HG02885 (cell line): ENCODE data around the gene KMT2E.
"Not testable (repeated sequence)": the region's sequence is repeated elsewhere in the genome, so short reads cannot be mapped to it uniquely, and the experiment has no call there.

Experiments used
- ATAC-seq: cut with Tn5 transposase; IDR thresholded peaks from one replicate; pipeline ENCODE4 v1.9.1; 2021; ENCODE audit warnings: mild to moderate bottlenecking; ENCODE audit not compliant: unreplicated experiment, poor library complexity

KMT2E gene

DNA sequence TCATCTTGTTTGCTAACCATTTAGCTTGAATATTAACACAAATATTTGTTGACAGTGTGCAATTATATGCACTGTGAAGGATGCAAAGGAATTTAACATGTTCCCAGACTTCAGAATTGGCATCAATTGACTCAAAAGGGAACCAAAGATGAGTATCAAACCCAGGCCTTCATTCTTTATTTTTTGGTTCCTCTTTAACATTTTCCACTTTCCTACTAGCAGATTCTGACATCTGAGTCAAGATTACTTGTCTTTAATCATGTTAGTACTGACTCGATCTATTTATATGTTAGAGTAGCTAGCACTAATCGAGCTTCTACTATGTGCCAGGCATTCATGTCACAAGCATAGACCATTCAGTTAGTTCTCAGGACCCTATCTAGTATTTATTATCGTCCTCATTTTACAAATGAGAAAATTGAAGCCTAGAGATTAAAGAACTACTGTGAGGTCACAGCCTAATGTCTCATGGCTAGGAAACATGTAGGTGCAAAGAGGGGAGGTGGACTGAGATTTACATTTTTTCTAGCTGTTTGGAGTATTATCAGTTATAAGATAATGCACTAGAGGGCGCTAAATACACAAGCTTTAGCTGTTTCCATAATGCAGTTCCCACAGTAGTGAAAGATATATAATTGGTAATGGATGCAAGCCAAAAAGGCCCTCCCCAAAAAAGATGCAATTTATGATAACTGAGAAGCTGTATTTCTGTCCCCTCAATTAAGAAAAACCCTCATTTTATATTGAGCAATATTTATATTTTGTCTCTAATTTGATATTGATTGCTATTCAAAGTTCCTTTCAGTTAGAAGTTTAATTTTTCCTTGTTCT, 32.9 kb upstream of the KMT2E start:
- ATAC-seq, result no peak

DNA sequence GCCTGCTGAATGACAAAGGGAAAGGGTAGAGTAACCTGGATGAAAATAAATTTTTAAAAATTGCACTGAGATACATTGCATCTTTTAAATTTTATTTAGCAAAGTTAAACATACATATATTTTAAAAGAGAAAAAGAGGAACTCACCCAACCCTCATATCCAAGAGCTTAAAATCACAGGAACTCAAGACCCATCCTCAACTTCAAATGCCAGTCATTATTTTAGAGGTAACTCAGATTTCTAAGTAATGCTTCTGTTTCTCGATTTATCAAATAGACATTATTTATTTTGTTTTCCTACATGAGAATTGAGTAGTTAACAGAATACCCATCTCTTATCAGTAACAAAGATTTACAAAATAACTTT, 32.4 kb upstream of the KMT2E start:
- no peak for ATAC-seq

DNA sequence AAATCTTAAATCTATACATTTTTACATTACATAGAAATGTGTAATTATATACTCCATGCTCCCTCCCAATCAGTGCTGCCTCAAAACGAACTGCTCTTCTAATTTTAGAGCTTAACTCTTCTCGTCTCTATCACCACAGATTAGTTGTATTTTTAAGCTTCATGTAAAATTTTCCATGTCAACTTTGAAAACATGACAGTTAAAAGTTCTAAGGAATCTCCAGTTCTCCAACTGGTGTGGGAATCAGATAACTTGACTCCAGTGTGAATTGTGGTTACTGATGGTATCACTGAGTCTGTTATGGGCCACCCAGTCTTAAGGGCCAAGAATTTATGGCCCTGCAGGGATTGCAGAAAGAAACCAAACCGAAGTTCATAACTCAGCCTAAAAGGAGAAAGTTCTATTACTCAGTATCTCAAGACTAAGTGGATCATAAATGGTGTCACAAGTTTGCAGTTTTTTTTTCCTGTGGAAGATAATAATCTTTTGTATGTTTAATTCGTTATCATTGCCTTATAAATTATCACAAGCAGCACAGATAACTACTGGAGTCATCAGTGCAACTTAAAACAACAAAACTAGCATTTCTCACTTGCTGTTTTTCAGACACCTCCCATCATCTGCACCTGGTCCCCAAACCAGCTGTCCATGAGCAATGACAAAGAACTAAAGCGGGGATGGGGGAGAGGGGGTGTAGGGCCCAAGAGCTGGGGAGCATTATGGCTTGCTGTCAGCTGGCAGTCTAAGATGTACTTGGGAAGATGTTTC, 31.5 kb upstream of the KMT2E start:
- ATAC-seq, result no peak

DNA sequence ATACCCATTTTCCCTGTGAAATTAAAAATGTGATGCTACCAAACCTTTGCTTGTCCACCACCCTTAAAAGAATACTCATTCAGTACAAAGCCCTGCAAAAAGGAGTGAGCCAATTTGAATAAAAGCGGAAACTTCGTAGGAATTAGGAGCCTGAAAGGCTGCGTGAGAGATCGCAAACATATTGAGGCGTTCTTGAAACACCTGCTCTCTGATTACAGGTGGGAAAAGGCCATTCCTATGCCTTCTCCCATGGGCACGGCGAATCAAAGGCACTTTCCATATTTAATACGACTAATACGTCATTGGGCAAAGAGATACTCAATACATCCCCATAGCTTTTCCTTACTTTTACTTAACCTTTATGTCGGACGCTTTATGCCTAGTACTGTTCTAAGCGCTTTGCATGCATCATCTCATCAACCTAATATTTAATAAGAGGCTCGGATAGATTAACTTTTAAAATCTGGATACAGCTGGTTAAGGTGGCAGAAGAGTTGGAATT, 30.9 kb upstream of the KMT2E start:
- ATAC-seq, result no peak

DNA sequence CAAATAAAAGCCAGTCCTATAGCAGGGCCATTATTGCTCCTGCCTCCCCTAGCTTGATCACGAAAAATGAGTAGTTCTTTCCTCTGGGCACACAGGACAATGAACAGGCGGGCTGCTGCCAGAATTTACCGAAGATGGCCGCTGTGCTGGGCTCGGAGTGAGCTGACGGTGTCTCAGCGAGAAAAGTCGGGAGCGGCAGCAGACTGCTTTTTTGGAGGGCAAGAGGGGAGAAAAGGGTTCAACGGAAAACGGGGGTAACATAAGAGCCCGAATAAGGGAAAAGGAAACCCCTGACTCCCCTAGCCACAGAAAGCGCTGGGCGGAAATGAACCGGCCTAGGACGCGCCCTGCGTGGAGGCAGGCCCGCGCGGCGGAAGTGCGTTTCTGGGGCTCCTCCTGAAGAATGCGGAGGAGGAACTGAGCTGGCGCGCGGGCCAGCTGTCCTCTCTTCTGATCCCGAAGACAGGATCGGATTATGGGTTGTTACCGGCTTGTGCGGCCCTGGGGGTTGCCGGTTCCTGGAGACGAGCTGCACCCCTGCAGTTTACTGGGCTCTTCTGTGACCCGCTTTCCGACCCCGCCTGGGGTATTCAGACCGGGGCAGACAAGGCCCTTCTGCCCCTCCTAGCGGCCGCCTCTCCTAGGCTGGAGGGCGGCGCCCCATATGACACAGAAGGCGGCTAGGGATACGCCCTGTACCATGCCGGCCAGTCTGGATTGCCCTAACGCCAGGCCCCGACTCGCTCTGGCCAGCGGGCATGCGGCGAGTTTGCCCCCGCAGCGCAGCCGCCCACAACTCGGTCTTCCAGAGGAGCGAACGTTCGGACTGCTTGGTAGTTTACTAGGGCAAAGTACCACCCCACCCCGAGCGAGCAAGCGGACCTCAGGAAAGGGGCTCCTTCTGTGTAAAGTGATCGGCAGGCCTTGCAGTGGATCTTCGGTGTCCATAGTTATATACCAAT, 30.1 kb upstream of the KMT2E start:
- ATAC-seq, result peak; percentile 92

DNA sequence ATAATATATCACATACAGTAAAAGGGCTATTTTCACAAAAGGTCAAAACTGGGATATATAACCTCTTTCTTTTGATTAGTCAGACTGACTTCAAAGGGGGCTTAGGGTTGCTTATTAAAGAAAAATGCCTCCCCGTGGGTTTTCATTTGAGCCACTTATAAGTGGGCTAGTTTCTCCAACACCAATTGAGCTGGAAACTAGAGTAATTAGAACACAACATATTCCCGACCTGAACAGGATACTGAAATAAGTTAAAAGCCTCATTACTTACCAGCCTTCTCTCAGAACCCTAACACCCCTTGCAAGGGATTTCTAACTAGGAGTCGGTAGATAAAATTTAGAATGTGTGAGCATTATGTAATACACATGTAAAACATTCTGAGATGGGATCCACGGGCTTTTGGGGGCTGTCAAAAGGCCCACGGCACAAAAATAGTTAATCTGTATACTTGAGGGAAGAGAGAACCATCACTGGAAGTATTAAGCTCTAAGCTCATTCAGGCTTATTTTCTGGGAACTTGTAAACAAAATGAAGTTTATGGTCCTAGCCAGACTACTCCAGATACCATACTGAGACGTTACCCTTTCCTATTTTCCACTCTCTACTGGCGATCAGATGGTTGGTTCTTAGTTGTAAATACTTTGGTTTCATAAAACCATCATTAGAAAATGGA, 29.3 kb upstream of the KMT2E start:
- no peak for ATAC-seq

DNA sequence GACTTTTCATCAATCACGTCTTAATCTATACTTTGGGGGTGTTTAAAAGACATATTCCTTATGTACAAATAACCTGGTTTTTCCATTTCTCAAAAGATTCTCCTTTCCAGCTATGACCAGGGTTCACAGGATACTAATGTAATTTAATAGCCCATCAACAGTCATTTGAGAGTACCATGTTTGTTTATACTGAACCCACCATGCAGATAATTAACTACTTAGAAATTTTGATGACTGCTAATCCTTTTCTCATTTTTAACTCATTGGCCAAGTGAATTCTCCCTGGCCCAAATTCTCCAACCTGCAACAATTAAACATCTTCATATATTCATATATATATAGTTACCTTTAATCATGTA, 28.8 kb upstream of the KMT2E start:
- ATAC-seq, result no peak

DNA sequence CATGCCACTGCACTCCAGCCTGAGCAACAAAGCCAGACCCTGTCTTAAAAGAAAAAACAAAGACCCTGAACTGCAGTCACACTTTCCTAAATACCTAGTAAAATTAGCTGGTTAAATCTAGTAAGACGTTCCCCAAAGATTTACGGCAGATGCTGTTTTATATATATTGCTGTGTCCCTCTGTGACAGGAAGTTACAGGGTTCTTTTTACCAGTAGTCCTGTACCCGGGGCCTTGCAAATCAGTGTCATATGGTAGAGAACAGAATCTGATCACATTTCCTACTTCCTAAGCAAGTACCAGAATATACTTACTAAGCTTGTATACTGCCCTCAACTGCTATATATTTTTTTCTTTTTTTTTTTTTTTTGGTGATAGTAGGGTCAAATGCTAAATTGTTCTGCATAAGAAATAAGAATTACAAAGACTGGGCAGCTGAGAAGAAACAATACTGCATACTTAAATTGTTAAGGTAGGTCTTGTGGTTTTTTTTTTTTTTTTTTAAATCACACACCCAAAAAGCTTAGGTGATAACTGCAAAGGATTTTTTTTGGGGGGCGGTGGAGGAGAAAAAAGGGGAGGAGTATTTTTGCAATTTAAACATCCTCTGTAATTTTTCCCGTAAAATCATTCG, 27.3 kb upstream of the KMT2E start:
- no peak for ATAC-seq

DNA sequence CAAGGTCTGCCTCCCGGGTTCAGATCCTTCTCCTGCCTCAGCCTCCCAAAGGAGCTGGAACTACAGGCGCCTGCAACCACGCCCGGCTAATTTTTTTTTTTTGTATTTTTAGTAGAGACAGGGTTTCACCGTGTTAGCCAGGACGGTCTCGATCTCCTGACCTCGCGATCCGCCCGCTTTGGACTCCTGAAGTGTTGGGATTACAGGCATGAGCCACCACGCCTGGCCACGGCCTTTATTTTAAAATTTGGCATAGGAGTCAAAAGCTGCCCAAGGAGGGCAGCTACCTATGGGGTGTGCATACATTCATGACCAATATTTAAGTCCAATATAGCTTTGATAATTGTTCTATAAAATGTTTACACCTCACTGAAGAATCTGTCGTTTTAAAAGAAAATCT, 26.6 kb upstream of the KMT2E start:
- ATAC-seq, result not testable (repeated sequence)

DNA sequence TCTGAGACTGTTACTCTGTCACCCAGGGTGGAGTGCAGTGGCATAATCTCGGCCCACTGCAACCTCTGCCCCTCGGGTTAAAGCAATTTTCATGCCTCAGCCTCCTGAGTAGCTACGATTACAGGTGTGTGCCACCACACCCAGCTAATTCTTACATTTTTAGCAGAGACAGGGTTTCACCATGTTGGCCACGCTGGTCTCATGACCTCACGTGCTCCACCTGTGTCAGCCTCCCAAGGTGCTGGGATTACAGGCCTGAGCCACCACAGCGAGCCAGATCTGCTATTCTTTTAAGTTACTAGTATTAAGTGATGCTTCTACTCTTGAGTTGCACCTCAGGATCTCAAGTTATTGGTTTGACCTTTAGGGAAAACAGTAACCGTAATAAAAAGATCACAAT, 23.0 kb upstream of the KMT2E start:
- ATAC-seq, result no peak

DNA sequence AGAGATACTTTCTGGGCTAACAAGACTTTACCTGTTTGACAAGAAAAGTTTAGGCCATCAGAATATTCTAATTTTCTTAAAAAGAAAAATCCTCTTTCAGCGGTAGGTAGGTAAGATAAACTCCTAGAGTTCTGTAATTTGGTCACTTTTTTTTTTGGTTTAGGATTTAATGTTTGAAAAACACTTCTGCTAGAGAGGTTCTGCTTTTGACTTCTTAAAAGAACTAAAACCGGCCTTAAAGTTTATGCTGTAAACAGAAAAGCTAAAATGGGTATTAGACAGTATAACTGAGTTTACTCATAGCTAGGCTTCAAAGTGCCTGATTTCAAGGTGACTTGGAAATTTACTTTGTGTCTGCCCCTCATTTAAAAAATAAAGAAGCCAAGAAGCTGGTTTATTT, 21.7 kb upstream of the KMT2E start:
- no peak for ATAC-seq

DNA sequence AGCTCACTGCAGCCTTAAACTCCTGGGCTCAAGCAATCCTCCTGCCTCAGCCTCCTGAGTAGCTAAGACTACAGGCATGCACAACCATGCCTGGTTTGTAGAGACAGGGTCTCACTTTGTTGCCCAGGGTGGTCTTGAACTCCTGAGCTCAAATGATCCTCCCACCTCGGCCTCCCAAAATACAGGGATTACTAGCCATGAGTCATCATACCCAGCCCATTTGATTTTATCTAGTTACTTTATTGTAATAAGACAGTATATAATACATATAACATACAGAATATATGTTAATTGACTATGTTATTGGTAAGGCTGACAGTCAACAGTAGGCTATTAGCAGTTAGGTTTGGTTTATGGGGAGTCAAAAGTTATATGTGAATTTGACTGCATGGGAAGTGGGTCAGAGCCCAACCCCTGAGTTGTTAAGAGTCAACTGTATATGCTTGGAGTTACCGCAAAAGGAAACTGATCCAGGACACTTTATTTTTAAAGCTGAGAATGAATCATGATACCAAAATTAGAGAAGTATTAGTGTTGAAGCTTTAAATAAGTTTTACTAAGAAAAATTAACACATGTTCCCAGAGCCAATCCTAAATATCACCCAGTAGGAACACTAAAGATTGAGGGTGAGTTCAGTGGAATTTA, 20.7 kb upstream of the KMT2E start:
- ATAC-seq, result no peak

DNA sequence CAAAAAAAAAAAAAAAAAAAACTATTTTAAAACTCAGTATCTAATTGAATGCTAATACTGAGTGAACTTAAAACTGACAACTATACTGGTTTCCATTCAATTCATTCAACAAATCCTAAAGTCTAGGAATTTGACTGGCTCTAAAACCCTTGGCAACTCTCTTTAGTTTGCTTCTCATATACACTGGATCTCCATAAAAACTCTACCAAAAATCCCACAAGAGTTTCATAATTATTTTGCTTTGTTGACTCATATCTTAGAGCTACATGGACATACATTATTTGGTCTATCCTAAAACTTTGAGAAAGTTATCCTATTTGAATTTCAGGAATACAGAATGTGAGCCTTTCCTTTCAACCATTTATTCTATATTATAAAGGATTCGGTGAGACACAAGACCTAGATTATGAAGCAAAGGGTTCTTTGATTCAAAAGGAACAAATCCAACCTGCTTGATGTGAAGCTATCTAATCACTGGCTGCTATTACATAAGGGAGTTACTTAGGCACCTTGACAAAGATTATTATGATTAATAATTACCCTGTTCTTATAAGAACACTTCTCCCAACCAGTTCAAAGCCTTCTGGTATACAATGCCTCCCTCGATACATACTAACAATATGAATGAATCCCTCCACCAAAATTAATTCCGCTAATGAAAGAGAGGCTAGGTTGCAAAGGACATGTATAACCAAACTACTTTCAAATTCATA, 15.8 kb upstream of the KMT2E start:
- ATAC-seq, result no peak

DNA sequence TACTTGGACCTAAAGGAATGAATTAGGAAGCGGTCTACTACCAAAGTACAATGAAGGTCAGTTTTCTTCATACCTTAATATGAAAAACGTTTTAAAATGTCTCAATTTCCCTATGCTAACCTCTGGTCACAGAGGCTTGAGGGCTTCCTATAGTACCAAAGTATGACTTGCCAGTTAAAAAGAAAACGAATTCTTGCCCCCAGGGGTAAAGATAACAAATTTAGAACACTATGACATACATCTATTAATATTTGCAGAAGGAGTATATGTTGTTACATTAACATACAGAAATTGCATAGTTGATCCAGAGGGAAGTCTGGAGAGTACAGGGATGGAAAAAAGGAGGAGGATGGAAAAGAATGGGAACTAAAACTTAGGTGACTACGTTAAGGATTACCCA, 13.8 kb upstream of the KMT2E start:
- ATAC-seq, result no peak

DNA sequence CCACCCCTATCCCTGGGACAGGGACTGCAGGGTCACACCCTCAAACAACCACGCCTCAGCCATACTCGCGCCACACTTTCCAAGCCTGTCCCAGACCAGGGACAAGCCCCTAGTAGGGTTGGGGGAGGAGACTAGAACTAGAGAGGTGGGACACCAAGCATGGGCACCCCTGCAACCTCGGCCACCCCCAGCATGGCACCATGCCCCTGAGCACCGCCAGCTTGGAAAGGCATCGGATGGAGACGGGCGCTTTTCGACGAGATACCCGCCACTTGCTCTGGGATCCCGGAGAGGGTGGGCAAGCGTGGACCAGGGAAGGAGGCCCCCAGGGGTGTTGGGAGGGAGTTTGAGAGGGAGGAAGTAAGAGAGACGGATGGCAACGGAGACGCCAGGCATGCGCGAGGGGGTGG, 13.1 kb upstream of the KMT2E start:
- ATAC-seq, result no peak

DNA sequence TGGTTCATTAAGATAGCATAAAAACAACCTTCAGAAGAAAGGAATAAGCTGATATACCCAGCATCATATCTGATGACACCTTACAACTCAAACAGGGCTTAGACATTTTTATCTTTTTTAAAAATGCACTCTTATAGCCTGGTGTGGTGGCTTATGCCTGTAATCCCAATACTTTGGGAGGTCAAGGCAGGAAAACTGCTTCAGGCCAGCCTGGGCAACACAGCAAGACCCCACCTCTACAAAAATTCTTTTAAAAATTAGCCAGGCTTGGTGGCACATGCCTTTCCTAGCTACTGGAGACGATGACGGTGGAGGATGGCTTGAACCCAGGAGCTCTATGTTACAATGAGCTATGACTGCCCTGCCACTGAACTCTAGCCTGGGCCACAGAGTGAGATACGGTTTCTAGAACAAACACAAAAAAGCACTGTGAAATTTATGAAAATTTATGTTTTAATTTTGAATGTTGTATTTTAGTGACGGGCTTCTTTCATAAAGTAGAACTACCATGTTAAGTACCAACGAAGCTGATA, 12.3 kb upstream of the KMT2E start:
- ATAC-seq, result no peak

DNA sequence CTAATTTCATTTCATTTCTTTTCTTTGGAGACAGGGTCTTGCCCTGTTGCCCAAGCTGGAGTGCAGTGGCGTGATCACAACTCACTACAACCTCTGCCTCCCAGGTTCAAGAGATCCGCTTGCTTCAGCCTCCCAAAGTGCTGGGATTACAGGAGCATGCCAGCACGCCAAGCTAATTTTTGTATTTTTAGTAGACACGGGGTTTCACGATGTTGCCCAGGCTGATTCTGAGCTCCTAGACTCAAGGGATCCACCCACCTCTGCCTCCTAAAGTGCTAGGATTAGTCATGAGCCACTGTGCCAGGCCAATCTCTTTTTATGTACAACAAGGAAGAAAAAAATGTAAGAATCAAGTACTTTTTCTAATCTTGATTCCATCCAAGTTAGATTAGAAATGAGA, 10.7 kb upstream of the KMT2E start:
- no peak for ATAC-seq

DNA sequence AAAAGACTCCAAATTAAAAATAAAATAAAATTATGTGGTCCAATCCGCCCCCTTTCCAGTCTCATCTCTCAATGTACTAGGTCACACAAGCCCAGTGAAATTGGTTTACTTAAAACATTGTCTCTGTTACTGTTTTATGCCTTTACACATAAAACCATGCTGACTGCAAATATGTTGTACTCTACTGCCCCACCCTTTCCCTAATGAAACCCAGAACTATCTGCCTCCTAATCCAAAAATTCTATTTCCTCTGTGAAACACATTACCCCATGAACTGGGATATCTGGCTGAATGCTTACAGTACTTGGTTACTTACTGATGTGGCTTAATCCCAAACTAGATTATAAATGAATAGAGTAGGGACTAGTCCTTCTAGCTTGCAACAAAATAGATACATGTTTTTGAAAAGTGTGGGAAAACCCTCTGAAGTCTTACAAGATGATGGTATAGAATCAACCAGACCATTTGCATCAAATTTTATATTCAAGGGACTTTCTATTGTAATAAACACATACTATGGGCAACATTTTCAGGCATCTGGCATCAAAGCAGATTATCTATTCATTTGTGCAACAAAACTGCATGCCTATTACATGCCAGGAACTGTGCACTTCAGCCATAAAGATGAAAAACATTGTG, 10.0 kb upstream of the KMT2E start:
- ATAC-seq, result no peak
